C4-2B (cell line): Measurements from ENCODE around the gene CERK.

ENCODE experiments used
- ZFX ChIP-seq: fragments of 450-650 bp; IDR thresholded peaks from 2 replicates; pipeline ENCODE4 v1.6.1; 2017
- TF ChIP-seq, protein P1 (sequence below): fragments of 450-650 bp; conservative IDR thresholded peaks from 2 replicates; pipeline ENCODE4 v1.5.1; 2017; ENCODE audit warnings: mild to moderate bottlenecking

DNA sequence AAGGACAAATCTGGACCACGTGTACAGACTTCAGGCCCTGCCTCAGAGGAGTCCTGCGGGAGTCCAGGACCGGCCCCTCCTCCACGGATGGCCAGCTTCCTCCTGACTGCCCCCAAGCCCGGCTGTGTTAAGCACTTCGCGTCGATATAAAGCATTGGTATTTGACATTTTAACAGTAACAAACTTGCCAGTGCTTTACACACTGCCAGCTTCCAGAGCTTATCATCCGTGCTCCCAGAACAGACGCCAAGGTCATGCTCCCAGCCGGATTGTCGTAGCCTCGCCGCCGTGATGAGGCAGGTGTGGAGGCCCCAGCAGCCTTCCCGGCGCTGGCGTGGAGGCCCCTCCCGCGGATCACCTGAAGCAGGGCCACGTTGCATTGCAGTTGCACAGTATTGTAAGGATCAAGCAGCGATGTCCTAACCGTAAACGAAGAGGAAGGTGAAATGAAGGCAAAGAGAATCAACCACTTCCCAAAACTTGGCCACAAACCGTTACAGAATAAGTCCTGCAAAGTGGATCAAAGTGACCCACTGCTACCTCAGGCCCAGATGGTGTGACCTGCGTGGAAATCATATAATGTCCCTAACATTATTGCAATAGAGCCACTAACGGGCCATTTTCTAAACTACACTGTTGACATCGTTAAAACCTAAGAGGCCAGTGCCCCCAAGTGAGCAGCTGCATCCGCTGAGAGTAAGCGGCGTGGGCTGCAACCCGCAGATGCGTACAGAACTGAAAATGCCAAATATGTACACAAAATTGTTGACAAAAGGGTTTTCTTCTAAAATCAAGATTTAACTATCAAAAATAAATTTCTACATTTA is 51.6 kb downstream of the CERK start:
- TF ChIP-seq, protein P1, sequence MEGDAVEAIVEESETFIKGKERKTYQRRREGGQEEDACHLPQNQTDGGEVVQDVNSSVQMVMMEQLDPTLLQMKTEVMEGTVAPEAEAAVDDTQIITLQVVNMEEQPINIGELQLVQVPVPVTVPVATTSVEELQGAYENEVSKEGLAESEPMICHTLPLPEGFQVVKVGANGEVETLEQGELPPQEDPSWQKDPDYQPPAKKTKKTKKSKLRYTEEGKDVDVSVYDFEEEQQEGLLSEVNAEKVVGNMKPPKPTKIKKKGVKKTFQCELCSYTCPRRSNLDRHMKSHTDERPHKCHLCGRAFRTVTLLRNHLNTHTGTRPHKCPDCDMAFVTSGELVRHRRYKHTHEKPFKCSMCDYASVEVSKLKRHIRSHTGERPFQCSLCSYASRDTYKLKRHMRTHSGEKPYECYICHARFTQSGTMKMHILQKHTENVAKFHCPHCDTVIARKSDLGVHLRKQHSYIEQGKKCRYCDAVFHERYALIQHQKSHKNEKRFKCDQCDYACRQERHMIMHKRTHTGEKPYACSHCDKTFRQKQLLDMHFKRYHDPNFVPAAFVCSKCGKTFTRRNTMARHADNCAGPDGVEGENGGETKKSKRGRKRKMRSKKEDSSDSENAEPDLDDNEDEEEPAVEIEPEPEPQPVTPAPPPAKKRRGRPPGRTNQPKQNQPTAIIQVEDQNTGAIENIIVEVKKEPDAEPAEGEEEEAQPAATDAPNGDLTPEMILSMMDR: no peak
- no peak for TF ChIP-seq ZFX
